HG03175 (cell line): ENCODE data around the gene STRADA.
A peak's percentile ranks its signal among the peaks of the same experiment; 100 is the strongest.

Experiments used
- ATAC-seq: cut with Tn5 transposase; IDR thresholded peaks from one replicate; pipeline ENCODE4 v1.9.1; 2021; ENCODE audit warnings: mild to moderate bottlenecking, moderate library complexity; ENCODE audit not compliant: unreplicated experiment

STRADA gene

GRCh38 chr17:63701868-63702720 is 39.5 kb downstream of the STRADA start:
- peak; percentile 13 for ATAC-seq

DNA sequence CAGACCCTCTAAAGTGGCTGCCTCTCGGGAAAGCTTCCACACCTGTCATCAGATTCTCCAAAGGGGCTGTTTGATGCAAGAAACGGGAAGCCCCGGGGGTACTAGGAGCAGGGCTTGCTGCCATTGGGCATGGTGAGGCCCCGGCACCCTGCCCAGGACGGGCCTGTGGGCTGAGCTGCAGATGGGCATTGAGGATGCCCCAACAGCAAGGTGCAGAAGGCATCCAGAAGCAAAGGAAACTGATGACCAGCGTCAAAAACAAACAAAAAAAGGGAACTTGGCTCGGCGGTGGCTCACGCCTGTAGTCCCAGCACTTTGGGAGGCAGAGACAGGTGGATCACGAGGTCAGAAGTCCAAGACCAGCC is 40.2 kb downstream of the STRADA start:
- no peak for ATAC-seq

DNA sequence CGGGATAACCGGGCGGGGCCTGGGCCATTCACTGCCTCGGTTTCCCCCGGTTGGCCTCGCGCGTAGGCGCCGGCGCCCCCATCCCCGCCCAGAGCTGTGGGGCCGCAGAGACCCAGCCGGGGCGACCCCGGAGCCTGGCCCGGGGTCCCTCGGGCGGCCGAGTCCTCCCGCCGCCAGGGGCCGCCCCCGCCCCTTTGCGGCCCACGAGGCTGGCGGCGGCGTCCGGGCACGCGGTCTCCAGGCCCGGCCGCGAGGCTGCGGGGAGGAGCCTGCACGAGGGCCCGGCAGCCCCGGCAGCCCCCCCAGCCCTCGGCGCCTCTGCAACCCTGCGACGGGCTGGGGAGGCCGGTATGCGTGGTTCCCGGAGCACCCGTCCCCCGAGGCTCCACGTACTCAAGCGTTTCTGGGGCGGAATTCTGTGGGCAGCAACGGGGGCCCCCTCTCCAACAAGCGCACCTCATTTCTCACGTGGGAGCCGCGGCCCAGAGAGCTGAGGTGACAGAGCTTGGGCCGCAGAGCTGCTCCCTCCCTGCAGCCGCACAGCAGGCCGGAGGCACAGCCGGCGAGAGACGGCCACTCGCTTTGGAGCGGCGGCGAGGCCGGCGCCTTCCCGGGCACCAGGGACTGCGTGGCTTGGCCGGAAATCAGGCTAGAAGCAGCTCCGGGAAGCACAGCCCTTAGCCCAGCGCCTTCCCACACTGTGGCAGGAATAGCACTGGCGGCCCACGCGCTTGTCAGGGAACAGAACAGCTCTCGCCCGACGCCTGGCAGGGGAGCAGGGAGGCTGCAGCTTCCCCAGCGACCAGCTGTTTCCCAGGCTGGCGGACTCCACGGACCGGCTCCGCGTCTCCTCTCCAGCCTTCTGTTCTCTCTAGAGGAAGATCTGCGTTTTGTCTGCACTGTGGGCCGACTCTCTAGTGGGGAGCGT is 40.8 kb downstream of the STRADA start:
- ATAC-seq = no peak

GRCh38 chr17:63699638-63700527 is 41.7 kb downstream of the STRADA start, which contains the start of gene LIMD2:
Gene LIMD2, minus strand, starts transcription at chr17:63700125. Its CDS starts 827 bp downstream, at chr17:63699298.
- ATAC-seq = peak; percentile 10

DNA sequence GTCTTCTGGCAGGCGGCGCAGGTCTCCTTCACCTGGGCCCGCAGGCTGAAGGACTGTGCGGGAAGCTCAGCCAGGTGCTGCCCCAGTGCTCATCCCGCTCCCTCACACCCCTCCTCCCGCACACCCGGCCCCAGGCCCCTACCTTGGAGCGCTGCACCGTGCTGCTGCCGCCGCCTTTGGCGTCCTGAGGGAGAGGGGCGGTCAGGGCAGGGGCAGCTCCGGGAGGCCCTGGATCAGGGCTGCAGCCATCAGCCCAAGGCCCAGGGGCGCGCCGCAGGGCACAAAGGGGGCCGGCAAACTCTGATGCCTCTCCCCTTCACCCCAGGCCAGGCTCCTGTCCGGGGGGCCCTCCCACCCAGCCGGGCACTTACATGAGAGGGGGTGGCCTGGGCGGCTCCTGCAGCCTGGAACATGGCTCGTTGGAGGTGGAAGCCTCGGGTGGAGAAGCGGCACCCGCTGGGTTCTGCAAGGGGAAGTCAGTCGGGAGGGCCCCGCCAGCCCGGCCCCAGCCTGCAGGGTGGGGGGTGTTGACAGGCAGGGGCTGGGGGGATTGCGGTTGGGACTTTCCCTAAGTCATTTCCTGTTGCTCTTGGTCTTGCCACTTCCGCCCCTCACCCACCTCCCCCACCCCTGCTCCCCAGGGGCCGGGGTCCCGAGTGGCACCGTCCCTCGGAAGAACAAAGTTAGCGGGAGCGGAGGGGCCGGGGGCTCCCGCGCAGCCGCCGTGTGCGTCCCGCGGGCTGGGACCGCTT is 42.5 kb downstream of the STRADA start:
- peak; percentile 31 for ATAC-seq

- no peak for ATAC-seq
Measured at GRCh38 chr17:63698381-63698885, 43.2 kb downstream of the STRADA start.

GRCh38 chr17:63697341-63698286 is 44.0 kb downstream of the STRADA start:
- ATAC-seq = peak; percentile 29

- ATAC-seq = no peak
Measured at GRCh38 chr17:63696381-63696961, 45.1 kb downstream of the STRADA start.

DNA sequence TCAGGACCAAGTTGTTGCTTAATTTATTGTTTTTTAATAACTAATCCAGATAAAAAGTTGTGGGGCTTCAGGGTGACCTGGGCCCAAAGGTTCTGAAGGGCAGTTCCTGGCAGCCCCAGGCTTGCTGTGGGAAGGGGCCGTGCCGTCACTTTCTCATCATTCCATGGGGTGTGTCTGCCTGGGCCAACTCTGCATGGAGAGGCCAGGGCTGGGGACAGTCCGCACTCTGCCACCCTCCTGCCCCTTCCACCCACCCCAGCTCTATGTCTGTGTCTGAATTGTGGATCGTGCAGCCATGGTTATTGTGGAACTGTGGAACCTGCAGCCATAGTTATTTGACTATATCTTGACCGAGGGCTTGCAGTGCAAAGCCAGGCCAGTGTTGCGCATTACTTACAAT is 45.7 kb downstream of the STRADA start:
- no peak for ATAC-seq

GRCh38 chr17:63694950-63695773 is 46.4 kb downstream of the STRADA start:
- no peak for ATAC-seq

DNA sequence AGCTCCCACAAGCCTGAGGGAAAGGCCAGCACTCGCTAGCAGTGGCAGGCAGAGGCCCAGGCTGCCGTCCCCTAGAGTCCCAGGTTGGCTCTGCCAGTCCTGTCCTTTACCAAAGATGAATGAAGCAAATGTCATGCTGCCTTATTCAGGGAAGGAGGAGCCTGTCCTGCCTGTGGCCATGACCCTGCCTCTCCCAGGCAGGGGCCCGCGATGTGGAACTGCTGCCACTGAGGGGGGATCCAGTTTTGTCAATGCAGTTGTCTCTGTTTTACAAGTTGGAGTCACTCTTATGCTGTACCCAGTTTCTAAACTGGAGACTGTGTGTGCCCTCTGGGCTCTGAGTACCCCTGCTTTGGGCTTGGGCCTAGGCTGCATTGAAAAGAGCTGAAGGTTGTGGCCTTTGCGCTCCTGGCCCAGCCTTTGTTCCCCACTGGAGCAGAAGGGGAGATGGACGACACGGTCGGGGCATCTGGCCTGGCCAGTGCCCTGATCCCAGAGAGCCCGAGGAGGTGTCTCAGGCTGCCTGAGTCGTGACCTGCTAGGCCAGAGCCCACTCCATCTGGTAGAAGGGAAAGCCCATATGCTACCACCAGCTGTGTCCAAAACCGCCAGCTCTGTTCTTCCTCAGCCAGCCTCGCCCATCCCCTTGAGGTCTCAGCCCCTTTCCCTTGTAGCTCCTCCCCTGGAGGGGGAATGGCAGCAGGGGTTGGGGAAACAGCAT is 47.2 kb downstream of the STRADA start:
- no peak for ATAC-seq

GRCh38 chr17:63693411-63694113 is 48.0 kb downstream of the STRADA start:
- ATAC-seq = no peak

- ATAC-seq = no peak
Measured at GRCh38 chr17:63692195-63692816, 49.3 kb downstream of the STRADA start.

- no peak for ATAC-seq
Measured at GRCh38 chr17:63689479-63689878, 52.1 kb downstream of the STRADA start.

DNA sequence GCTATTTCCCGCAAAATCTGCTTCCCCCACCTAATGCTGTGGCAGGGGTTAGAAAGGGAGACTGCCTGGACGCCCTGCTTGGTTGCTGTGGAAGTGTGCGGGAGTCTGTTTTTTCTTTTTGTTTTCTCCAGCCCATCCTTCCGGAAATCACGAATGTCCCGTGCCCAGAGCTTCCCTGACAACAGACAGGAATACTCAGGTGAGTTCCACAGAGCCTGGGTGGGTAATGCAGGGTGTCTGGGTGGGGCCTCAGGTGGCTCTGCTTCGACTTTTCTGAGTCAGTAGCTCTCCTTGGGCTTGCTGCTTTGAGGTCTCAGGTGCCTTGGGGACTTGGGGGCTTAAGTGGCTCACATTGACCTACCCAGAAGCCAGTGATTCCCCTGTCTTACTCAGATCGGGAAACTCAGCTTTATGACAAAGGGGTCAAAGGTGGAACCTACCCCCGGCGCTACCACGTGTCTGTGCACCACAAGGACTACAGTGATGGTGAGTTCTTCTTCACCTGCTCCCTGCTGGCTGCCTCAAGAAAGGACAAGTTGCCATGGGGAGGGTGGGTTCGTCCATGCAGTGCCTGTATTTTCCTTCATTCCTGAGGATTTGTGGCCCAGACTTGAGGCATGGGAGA is 53.1 kb downstream of the STRADA start:
- no peak for ATAC-seq
